ENCODE results near the gene WEE1. TPM values are rescaled to one million over a fixed set of nuclear protein-coding genes. Genes with fewer than 3 reads are reported as not detected.

Gene WEE1
- 100 to 1,000 TPM in 2 of 10 donors, 10 to 100 TPM in 8; 22.9 to 114 (median 59.0) TPM for total RNA-seq
- 10 to 100 TPM; 12.7 to 17.0 TPM for polyA plus RNA-seq
- long read RNA-seq, donor 1, transcript WEE1-202 (11 exons, 2,799 nt) = major isoform, 60 of 76 reads
- long read RNA-seq, donor 1, partial matches to known transcripts = 9 of 76 reads
- long read RNA-seq, donor 1, other reads (novel, unspliced or antisense) = 4 of 76 reads
- long read RNA-seq, donor 2, transcript WEE1-202 (11 exons, 2,799 nt) = major isoform, 27 of 49 reads
- long read RNA-seq, donor 2, partial matches to known transcripts = 14 of 49 reads
- long read RNA-seq, donor 2, other reads (novel, unspliced or antisense) = 7 of 49 reads
- long read RNA-seq, donor 3, partial matches to known transcripts = 17 of 28 reads
- long read RNA-seq, donor 3, other reads (novel, unspliced or antisense) = 5 of 28 reads

DNA sequence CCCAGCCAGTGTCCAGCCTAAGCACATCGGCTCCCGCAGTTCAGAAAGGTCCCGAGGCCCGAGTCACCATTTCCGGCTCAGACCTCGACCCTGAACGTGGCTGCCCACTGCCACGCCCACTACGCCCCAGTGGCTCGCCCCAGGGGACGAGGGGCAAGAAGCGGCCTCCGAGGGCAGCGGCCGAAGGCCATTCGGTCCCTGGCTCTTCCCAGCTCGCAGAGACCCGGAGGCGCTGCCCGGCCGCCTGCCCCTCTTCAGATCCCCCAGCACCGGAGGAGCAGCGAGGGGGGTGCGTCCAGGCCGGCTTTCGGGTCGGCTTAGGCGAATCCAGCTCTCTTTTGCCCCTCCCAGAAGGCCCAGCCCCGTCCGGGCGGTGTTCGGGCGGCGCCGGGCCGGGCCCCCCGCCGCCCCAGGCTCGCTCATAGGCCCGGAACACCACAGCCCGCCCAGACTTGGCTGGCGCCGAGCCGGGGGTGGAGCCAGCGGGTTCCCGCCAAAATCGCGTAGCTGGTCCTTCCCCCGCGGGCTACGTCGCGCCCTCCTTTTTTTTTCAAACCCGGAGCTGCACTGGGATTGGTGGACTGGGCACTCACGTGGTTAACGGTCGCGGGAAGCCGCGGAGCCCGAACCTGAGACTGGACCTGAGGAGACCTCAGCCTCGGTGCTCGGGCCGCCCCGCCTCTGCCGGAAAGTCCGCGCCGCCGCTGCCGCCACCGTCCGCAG lies at the start of gene WEE1:
Gene WEE1, plus strand, starts transcription at position 619 of the 723 bp plus-strand sequence. CDS start 264 bp downstream, outside the sequence.
- 0% methylated on average over 69 to 73 of the region's 73 CpGs for WGBS, 2 donors
- intact Hi-C loops (cut with DNase I) = loop anchor here in 3 of 10 donors (2.0 to 5.0 kb wide), 4 partner anchors 39 to 1234 kb away; partner anchors contain the start of genes EIF4G2 (in 1 of the 3) and ZNF143 (in 1 of the 3)
- Histone ChIP-seq H3K9me3 (no peaks in the 10 kb centered on the region), H3K27ac (peak within 1 kb of the TSS; percentile 86 to 98 (median 96)), H3K4me1 (peaks cover 3 to 57% (median 35%) of the 10 kb centered on the region in 9 donors), H3K4me3 (peak within 1 kb of the TSS; percentile 54 to 95 (median 82)), H3K27me3 (no peaks in the 10 kb centered on the region), H3K36me3 (peaks cover 0 to 19% (median 0%) of the 10 kb centered on the region in 9 donors)
- TF ChIP-seq, protein P1, sequence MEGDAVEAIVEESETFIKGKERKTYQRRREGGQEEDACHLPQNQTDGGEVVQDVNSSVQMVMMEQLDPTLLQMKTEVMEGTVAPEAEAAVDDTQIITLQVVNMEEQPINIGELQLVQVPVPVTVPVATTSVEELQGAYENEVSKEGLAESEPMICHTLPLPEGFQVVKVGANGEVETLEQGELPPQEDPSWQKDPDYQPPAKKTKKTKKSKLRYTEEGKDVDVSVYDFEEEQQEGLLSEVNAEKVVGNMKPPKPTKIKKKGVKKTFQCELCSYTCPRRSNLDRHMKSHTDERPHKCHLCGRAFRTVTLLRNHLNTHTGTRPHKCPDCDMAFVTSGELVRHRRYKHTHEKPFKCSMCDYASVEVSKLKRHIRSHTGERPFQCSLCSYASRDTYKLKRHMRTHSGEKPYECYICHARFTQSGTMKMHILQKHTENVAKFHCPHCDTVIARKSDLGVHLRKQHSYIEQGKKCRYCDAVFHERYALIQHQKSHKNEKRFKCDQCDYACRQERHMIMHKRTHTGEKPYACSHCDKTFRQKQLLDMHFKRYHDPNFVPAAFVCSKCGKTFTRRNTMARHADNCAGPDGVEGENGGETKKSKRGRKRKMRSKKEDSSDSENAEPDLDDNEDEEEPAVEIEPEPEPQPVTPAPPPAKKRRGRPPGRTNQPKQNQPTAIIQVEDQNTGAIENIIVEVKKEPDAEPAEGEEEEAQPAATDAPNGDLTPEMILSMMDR (IDR thresholded peaks at IDR 0.05) = no peak
- peak; percentile 94 to 98 (median 96) for ATAC-seq
- peak; percentile 98 to 99 for DNase-seq

DNA sequence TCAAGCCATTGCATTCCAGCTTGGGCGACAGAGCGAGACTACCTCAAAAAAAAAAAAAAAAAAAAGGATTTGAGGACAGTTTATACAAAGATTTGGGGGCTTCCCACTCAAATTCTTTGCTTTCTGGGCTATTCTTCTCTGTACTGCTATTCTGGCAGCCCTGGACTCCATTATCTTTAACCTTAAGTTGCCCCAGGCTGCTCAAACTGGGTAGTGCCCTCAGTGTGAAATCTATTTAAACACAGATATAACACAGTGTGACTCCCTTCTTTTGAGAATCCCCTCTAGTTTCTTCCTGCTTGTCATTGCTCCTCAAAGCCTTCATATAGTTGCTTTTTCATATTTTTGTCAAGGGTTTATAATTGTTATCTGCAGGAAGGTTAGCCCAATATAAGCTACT lies 49.5 kb upstream of the WEE1 start:
- Histone ChIP-seq H3K9me3 (no peaks in the 10 kb centered on the region), H3K4me1 (peaks cover 0 to 25% (median 9%) of the 10 kb centered on the region in 9 donors), H3K36me3 (peaks cover 0 to 76% (median 12%) of the 10 kb centered on the region in 9 donors), H3K4me3 (no peak overlapping the region), H3K27ac (no peak overlapping the region), H3K27me3 (no peaks in the 10 kb centered on the region)
- intact Hi-C loops (cut with DNase I) = loop anchor here in 1 of 10 donors (10.0 kb wide), 1 partner anchor 801 kb away; no protein-coding TSS in a partner anchor
- ATAC-seq (peak in 1 of 8 donors; percentile 42), DNase-seq (no peak)
- WGBS, 2 donors = 89 to 95% methylated on average over 2 of the region's 2 CpGs
- TF ChIP-seq, protein P1 (IDR thresholded peaks at IDR 0.05) = no peak

DNA sequence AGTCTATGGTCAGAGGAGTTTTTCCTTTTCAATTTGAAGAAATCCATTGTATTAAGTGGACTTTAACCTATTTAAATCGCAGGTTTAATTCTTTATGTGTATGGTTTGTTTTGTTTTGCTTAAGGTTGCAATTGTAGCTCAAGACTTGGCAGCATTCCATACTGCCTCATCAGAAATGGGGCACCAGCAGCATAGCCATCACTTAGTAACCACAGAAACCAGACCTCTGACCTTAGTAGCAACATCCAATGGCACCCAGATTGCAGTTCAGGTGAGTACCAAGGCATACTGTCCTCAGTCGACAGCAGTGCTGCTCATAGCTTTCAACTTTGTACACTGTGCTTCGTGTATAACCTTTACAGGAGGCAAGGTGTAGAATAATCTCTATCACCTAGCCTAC lies 48.4 kb upstream of the WEE1 start:
- ATAC-seq = no peak
- TF ChIP-seq, protein P1 (IDR thresholded peaks at IDR 0.05) = no peak
- 96 to 98% methylated on average over 3 of the region's 3 CpGs for WGBS, 2 donors
- peaks cover 2 to 32% (median 18%) of the 10 kb centered on the region in 9 donors for H3K4me1 ChIP-seq
- H3K9me3 ChIP-seq = no peaks in the 10 kb centered on the region
- H3K4me3 ChIP-seq = no peak overlapping the region
- intact Hi-C loops (cut with DNase I) = loop anchor here in 1 of 10 donors (5.0 to 10.0 kb wide), 2 partner anchors 52 to 800 kb away; no protein-coding TSS in a partner anchor
- no peak for DNase-seq
- H3K27me3 ChIP-seq = no peaks in the 10 kb centered on the region
- no peak overlapping the region for H3K27ac ChIP-seq
- H3K36me3 ChIP-seq = peaks cover 0 to 69% (median 12%) of the 10 kb centered on the region in 9 donors
